GM19328 (cell line): ENCODE results near the gene STAG3.

Source experiments
- ATAC-seq: cut with Tn5 transposase; IDR thresholded peaks from one replicate; pipeline ENCODE4 v1.9.1; 2021; ENCODE audit warnings: mild to moderate bottlenecking, moderate library complexity; ENCODE audit not compliant: unreplicated experiment

STAG3 gene

DNA sequence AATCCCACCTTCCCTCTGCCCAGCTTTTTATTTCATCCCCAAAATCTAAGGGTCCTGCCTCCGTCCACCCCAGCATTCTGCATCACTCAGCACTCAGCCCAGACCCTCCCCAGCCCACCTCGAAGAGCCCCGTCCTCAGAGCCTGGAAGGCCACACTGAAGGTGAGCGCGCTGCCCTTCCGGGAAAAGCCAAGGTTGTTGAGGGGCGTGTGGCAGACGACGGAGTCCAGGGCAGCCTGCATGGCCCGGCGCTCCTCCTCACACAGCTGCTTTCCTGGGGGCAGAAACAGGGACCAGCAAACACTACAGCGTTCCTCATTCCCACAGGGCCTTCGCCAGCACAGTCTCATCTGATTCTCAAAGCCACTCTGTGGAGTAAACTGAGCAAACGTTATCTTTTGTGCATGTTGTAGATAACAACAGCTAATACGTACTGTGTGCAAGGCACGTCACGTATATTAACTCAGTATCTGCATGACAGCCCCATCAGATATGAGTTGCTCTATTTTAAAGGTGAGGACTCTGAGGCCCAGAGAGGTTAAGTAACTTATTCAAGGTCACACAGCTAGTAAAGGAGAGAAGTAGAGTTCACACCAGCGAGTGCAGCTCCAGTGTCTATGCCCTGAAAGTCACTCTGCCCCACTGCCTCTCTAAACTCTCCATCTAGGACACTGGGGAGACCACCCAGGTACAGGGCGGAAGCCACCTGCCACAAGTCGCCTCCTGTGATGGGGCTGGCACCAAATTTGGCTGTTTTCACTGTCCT is 22.0 kb upstream of the STAG3 start:
- ATAC-seq, result no peak

DNA sequence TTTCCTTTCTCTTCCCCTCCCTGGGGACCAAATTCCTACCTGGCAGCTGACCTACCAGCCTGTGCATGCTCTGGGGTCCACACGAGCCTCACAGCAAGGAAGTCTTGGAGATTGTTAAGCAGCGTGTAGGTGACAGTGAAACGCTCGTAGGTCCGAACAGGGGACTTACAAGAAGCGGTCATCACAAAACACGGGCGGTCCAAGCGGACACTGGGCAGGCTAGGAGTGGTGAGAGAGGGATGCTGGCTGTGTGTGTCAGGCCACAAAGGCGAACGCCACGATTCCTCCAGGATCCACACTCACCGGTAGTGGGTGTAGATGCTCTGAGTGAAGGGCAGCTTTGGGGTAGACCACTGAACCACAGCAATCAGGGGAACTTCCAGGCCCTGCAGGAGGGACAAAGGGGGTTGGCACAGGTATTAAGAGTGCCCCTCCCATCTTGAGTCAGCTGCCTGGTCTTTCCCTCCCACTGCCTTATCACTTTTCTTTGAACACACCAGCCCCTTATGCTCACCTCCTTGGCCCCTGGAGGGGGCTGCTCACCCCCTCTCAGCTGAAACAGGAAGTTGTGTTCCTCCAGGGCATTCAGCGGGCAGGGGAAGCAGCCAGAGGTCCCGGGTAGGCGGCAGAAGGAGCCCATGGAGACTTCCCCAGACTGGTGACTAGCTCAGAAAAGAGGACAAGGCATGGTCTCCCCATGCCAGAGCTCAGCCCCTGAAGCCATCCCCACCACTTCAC is 21.2 kb upstream of the STAG3 start:
- no peak for ATAC-seq

DNA sequence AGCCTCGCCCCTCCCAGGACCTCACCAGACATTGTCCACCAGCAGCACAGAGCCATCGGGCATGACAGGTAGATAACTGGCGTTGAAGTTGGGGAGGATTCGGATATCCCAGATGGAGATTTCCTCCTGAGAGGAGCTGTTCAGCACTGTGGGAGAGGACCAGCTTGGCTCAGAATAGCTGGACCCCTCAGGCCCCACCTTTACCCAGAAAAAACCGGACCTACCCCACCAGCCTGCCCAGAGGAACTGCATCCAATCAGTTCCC is 20.7 kb upstream of the STAG3 start:
- no peak for ATAC-seq

DNA sequence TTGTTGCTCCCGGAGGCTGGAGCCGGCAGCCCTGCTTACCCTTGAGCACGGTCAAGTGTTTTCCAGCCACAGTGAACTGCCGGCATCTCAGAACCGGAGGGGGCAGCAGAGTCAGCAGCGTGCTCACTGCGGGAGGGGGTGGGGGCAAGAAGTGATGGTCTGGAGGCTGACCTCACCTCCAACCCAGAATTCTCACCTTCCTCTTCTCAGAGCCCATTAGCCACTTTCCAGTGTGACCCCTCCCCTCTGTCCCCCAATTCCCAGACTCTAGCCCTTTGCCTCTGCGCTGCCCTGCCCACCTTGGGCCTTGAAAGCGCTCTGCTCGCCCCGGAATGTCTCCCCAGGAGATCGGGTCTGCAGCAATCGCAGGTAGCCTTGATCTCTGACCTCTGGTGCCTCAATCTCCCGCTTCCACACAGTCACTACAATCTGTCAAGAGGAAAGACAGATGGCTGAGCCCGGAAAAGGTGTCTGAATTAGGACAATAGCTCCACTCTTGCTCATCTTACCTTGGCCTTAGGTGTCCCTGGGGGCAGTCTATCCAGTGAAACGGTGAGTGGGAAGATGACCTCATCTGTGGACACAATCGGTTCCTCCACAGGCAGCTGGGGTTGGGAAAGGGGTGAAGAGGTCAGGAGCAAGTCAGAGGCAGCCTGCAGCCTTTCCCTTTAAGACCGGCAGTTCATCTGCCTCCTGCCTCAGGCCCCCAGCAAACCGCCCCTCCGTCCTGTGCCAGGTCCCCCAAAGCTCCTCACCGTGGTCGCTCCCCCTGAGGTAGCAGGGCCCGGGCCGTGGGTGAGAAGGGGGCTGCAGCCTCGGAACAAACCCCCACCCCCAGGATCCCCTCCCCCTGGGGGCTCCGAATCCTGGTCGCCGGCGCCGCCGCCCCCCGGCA is 20.1 kb upstream of the STAG3 start:
- ATAC-seq, result no peak

DNA sequence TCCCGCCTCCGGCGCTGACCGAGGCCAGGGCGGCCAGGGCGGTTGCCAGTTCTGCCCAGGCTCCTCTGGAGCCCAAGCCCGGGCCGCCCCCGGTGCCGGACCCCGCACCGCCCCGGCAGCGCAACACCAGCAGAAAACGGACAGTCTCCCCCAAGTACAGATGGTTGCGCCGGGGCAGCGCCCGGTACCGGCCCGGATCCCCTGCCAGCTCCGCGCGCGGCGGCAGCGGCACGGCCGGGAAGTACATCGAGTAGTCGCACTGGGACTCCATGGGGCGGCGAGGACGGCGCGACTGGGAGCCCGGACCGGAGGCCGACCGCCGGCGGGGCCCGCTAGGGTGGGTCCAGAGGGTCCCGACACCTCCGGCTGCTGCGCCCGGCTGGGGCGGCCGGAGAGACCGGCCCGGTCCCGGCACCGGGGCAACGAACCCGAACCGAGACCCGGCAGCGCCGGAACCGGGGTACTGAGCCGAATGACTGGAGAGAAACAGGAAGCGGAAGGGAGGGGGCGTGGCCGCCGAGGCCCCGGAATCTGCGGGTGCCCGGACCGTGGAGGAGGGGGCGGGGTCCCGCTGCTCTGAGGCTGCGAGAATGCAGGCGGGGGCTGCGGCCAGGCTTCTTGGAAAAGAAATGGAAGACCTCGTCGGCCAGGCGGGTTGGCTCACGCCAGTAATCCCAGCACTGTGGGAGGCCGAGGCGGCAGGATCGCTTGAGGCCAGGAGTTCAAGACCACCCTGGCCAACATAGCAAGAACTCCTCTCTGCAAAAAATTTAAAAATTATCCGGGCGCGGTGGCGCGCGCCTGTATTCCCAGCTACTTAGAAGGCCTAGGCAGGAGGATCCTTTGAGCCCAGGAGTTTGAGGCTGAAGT is 19.3 kb upstream of the STAG3 start, which contains the start of gene TRAPPC14:
Gene TRAPPC14, minus strand, starts transcription at position 495 of the 870 bp plus-strand sequence. Its CDS starts 224 bp downstream, at position 271.
- ATAC-seq, result no peak

DNA sequence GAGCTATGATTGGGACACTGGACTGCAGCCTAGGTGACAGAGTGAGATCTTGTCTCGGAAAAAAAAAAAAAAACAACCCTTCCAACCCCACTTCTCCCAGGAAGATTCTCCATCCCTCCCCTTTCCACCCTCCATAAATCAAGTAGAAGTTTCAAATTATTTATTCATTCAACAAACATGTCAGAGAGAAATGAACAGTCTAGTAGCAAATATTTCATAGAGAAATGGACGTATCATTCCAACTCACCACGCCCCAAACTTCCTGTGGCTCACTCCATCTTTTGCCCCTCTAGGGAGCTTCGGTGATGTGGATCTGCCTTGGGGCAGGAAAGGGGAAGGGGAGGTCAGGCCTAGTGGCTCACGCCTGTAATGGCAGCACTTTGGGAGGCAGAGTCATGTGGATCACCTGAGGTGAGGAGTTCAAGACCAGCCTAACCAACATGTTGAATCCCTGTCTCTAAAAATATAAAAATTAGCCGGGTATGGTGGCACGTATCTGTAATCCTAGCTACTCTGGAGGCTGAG is 18.6 kb upstream of the STAG3 start:
- ATAC-seq, result no peak

DNA sequence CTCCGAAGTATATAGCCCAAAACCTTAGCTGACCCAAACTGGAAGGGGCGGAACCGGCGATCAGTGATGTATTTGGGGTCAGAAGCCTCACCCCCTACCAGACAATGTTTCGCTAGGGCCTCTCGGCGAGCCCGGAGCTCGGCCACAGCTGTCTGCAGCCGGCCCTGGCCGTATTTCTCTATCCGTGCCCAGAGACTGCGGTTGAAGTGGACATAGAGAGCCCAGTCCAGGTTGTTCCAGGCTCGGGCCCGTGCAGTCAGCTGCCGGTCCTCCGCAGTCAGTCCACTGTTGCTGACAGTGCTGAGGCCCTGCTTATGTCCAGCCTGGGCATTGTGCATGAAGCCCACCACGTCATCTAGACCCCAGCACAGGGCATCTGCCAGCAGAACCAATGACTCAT is 17.7 kb upstream of the STAG3 start:
- no peak for ATAC-seq

DNA sequence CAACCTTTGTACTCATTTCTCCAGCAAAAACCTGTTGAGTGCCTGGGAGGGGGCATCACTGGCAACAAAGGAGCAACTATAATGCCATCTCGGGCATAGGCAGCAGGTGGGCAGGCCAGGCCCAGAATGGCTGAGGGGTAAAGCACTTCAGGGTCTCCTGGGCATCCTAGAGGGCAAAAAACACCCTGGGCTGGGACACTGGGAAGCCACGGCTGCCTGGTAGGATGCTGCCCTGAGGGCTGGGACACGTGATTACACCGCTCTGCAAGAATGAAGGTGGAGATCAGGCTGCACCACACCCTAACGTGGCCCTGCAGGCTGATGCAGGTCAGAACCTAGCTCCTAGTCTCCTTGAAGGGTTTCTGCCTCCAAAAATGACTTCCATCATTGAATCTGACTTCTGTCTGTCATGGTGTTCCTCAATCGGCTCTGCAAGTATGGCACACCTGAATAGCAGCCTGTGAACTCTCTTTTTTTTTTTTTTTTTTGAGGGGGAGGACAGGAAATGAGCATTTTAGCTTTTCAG is 14.6 kb upstream of the STAG3 start:
- no peak for ATAC-seq

DNA sequence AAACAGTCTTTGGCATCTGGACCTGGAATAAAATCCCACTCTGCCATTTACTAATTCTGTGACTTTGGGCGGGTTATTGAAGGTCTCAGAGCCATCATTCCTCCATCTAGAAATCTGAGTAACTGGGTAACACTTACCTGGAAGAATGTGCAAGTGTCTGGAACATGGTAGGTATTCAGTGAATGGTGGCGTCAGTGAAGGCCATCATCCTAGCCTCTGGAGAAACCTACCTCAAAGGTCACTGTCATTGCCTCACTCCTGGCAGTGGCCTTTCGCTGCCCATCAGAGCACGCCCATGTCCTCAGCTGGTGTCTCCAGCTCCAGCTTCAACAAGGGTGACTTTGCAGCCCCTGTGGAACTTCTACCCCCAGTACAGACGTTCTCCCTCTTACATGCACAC is 13.8 kb upstream of the STAG3 start:
- no peak for ATAC-seq

DNA sequence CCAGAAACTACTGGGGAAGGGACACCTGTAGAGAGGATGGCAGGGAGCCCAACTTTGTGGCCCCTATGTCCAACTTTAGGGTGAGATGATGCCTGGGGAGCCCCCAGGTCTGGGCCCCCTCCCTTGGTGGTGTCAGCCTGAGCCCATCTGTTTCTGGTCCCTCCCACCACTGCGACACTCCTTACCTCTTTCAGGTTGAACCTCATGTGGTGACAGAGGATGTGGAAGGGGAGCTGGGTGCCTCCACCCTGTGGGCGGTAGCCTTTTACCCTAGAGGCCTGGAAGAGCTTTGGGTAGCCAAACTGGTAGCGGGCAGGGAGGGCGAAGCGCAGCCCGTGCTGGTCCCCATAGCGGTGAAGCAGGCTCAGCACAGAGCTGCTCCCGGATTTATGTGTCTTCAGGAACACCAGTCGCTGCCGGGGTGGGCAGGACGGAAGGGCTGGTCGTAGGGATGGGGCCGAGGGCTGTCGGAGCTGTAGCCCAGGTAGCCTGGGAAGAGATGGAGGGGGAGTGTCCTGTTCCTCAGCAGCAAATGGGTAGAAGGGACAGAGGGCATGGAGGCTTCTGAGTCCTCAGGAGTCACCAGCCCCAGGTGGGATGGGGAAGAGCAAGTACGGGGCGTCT is 11.3 kb upstream of the STAG3 start:
- ATAC-seq, result no peak

DNA sequence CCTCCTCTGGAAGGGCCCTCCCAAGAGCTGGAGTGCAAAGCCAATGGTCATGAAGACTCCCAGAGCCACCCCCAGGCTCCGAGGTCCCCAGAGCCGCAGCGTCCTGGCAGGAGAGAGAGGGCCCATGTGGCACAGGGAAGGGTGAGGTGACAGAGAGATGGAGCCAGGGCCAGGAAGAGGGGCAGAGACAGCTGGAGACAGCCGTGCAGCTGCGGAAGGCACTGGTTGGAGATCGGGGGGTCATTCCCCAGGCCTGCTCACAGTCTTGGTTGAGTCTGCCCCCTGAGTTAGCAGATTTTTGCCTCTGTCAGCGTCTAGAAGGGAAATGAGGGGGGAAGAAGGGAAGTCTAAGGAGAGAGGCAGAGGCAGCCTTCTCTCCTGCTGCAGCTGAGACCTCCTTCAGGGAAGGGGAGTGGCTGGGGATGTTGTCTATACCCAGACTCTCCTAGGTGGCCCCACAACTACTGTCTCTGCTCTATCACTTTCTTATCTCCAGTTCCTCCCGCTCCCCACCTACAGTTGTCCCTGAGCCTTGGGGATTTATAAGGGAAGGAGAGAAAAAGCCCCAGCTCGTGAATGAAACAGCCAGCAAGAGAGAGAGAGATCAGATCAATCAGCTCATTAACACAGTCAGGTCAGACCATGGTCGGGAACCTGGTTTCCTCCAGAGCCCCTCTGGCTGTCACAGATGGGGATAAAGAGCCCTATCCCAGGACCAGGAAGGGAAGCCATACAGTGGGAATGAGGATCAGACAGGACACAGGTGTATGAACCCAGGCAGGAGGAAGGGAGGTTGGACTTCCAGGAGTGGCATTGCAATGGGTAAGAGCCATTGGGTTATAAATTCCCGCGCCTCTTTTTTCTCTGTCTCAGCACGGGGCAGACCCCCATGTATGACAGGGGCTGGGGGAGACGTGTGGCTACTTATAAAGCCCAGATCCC is 10.5 kb upstream of the STAG3 start:
- ATAC-seq, result no peak

DNA sequence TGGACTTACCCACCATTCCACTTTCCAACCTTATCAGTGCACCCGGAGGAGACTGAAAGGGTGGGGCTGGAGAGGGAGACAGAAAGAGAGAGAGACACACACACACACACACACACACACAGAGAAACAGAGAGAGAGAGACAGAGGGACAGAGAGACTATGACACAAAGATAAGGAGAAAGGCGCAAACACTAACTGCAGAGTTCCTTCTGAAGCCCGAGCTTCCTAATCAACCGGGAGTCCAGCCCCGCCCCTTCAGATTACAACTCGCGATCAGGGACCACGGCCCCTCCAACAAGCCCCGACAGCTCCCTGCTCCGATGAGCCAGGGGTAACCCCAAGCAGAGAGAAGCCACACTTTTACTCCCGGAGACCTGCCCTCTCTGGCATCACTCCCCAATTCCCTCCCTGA is 9.8 kb upstream of the STAG3 start:
- no peak for ATAC-seq

DNA sequence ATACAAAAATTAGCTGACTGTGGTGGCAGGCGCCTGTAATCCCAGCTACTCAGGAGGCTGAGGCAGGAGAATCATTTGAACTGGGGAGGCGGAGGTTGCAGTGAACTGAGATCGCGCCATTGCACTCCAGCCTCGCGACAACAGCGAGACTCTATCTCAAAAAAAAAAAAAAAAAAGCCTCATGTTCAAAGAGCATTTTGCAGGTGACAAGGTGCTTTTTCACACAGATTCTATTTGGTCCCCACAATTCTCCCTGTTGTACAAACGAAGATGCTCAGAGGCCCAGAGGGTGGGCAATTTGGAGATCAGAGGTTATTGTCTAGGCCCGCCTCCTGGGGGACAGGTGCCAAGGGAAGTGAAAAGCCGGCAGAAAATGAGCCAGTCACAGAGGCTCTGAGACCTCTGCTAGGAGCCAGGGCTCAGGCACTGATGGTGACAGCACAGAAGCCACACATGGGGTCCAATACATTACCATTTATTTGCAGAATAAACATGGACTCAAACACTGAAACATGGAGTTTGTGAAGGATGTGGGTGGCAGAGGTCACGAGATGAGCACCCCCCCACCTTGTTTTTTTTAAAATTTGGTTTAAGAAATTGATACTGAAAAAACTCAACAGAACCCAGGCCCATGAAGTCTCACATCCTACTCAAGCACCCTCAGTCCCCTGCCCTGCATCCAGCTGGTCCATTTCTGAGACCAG is 8.4 kb upstream of the STAG3 start:
- no peak for ATAC-seq

DNA sequence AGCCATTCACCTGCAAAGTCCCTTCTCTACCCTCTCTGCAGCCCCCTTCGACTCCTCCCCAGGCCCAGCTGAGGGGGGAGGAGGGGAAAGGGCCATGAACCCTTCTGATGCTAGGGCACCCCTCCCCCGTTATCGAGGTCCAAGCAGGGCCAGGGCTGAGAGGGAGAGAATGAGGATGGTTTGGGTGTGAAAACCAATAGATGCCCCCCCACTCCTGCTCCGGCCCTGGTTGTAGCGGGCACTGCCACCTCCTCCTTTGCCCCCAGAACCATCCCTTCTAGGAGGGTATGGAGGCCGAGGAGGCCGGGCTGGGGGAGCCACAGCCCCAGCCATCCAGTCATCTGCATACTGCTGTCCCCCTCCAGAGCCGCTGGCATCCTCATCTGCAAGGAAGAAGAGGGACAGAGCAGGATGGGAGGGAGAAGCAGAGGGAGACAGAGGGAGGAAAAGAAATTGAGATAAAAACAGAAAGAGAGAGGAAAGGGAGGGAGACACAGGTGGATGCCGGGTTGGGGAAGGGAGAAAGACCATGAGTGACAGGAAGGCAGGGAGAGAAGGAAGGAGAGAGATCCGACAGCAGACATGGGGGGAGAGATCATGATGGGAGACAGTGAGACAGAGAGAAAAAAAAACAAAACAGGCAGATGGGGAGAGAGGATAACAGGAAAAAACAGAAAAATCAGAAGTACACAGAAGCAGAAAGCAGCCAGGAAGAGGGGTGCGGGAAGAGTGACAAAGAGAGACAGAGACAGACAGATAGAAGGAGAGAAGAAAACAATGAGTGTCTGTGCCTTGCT is 7.4 kb upstream of the STAG3 start:
- ATAC-seq, result no peak

DNA sequence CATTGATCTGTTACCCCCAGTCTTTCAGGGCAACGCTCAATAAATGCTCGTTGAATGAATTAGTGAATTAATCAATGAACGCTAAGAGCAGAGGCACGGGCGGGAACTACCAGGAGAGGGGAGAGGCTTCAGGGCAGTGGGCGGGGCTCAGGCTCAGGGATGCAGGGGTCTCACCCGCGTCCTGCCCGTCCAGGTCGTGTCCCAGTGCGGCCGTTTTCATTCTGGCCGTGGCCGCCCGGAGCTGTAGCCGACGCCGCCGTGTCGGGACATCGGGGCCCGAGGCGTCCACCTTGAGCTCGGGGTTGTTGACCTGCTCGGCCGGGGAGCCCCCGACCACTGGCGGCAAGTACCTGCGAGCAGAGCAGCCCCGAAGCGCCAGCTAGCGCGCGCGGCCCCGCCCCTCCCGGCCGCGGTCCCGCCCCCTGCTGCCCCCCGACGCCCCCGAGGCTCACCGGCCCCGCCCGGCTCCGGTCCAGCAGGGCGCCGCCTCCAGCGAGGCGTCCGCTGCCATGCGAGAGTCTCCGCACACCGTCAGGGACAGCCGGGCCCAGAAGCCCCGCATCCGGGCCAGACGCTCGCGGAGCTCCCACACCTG is 6.5 kb upstream of the STAG3 start:
- no peak for ATAC-seq

DNA sequence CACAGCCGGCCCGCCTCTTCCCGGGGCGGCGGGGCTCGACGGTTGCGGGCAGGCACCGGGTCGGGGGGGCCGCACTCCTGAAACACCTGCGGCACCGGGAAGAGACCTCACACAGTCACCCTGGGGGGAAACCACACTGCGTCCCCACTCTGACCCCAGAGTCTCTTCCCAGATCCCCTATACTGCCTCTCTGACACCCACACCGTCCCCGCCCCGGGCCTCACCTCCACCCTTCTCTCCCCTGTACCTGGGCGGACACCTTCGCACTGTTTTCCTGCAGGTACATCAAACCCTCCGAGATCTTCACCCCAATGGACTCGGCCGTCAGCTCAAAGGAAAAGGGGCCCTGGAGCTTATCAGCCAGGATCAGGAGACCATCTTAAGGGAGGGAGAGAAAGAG is 5.9 kb upstream of the STAG3 start:
- no peak for ATAC-seq
